Stomach (tissue), 9 donors: ENCODE measurements around the gene MTARC1. TPM values are rescaled to one million over a fixed set of nuclear protein-coding genes. Genes with fewer than 3 reads are reported as not detected.

Experiments
- DNase-seq, 2 donors: peaks; one replicate each; pipeline versions ENCODE4 v3.0.0 to v3.0.0-alpha.2; 2013 to 2019
- H3K27ac ChIP-seq, 5 donors: fragments of 200-600 bp in 4 of 5; sonication (generic) in 4 of 5; one replicate each; pipeline ENCODE4 v1.5.1; 2013 to 2019; ENCODE audit warnings: mild to moderate bottlenecking in 1 of 5, moderate library complexity in 1 of 5
- H3K27me3 ChIP-seq, 3 donors: fragments of 200-600 bp; sonication (generic); one replicate each; pipeline ENCODE4 v1.5.1; 2017 to 2019; ENCODE audit warnings: mixed run types in 1 of 3
- H3K36me3 ChIP-seq, 4 donors: fragments of 200-600 bp; sonication (generic); 1 replicate in 3 of 4; 2 replicates in 1 of 4; pipeline ENCODE4 v1.5.1; 2016 to 2019
- H3K4me1 ChIP-seq, 4 donors: fragments of 200-600 bp; sonication (generic); one replicate each; pipeline ENCODE4 v1.5.1; 2016 to 2019
- H3K4me3 ChIP-seq, 4 donors: fragments of 200-600 bp; sonication (generic) in 3 of 4; one replicate each; pipeline ENCODE4 v1.5.1; 2016 to 2019; ENCODE audit warnings: mild to moderate bottlenecking in 1 of 4
- H3K9me3 ChIP-seq, 4 donors: fragments of 200-600 bp; sonication (generic); one replicate each; pipeline ENCODE4 v1.5.1; 2016 to 2019
- CTCF ChIP-seq, 7 experiments: fragments of 450-650 bp in 4 of 7; fragments of 200-600 bp in 3 of 7; sonication (generic) in 3 of 7; IDR thresholded peaks; one replicate each; pipeline ENCODE4 v1.5.1; 2016 to 2019; ENCODE audit warnings: antibody characterized with exemption in 7 of 7, control low read depth in 2 of 7, mild to moderate bottlenecking in 1 of 7
- EP300 ChIP-seq: sonication (generic); formaldehyde crosslinking; IDR thresholded peaks from one replicate; pipeline ENCODE4 v1.6.1; 2017; ENCODE audit warnings: antibody characterized with exemption
- POLR2A ChIP-seq, 4 donors: fragments of 450-650 bp; IDR thresholded peaks; one replicate each; pipeline ENCODE4 v1.6.1; 2016; ENCODE audit warnings: antibody characterized with exemption in 4 of 4, control low read depth in 2 of 4, mild to moderate bottlenecking in 1 of 4, moderate library complexity in 1 of 4
- POLR2AphosphoS5 ChIP-seq, 3 donors: sonication (generic); formaldehyde crosslinking; IDR thresholded peaks; one replicate each; pipeline ENCODE4 v1.6.1; 2016; ENCODE audit warnings: antibody characterized with exemption in 3 of 3
- WGBS, 5 donors: extraction: QIAGEN DNeasy Blood & Tissue Kit in 3 of 5; methylation state at CpG; one replicate each; pipeline versions ENCODE4 v1.1.5 to v1.1.7; 2013 to 2018; 5-methylcytosine and 5-hydroxymethylcytosine counted together
- intact Hi-C: fragments of 100-400 bp; cut with DNase I; formaldehyde crosslinking; loops from one replicate; pipeline ENCODE4 v1.15.1; 2023; ENCODE audit warnings: low total_unique reads
- polyA plus RNA-seq, 3 donors: library from polyadenylated mRNA; stranded (reverse); fragments of 200-250 nt; gene quantifications; one replicate each; pipeline ENCODE4 v1.2.3, GENCODE V29; 2013
- total RNA-seq, 5 donors: library from RNA; depleted of rRNA; stranded (reverse); fragments of >200 nt; gene quantifications; one replicate each; pipeline versions ENCODE4 v1.1.0 to v1.2.3, GENCODE V29; 2014 to 2016
- donor health status: healthy with polysubstance abuse.
- donor health status: Bipolar disorder and iron deficiency.
- donor health status: healthy.

The MTARC1 gene
- total and polyA plus RNA-seq, 8 donors = under 0.01 to 9.9 (median 6.2) TPM

- no peak for DNase-seq
- H3K27me3 ChIP-seq = no peaks in the 10 kb centered on the region
- TF ChIP-seq CTCF (IDR thresholded peaks at IDR 0.05) = no peak
- TF ChIP-seq POLR2AphosphoS5 (IDR thresholded peaks at IDR 0.05) = no peak
- no peak for TF ChIP-seq POLR2A (IDR thresholded peaks at IDR 0.05)
- no peak for TF ChIP-seq EP300
- WGBS, 5 donors = 47 to 67% (median 58%) methylated on average over 4 of the region's 4 CpGs
- H3K4me3 ChIP-seq = no peak overlapping the region
- H3K27ac ChIP-seq = no peak overlapping the region
- H3K9me3 ChIP-seq = peaks cover 0 to 3% (median 0%) of the 10 kb centered on the region in 4 donors
- H3K4me1 ChIP-seq = no peaks in the 10 kb centered on the region
- intact Hi-C loops = no loop called here
- no peaks in the 10 kb centered on the region for H3K36me3 ChIP-seq
Measured at GRCh38 chr1:220827445-220828178, 40.9 kb downstream of the MTARC1 start.

GRCh38 chr1:220828179-220828490 is 41.4 kb downstream of the MTARC1 start:
- H3K36me3 ChIP-seq = no peaks in the 10 kb centered on the region
- 85 to 94% (median 91%) methylated on average over 4 of the region's 4 CpGs for WGBS, 5 donors
- H3K9me3 ChIP-seq = peaks cover 0 to 3% (median 0%) of the 10 kb centered on the region in 4 donors
- TF ChIP-seq POLR2A (IDR thresholded peaks at IDR 0.05) (no peak), EP300 (no peak), POLR2AphosphoS5 (IDR thresholded peaks at IDR 0.05) (no peak), CTCF (IDR thresholded peaks at IDR 0.05) (no peak)
- no peaks in the 10 kb centered on the region for H3K27me3 ChIP-seq
- no peak for DNase-seq
- intact Hi-C loops = no loop called here
- no peak overlapping the region for H3K4me3 ChIP-seq
- no peak overlapping the region for H3K27ac ChIP-seq
- no peaks in the 10 kb centered on the region for H3K4me1 ChIP-seq

GRCh38 chr1:220828950-220829586 is 42.4 kb downstream of the MTARC1 start:
- 72 to 86% (median 83%) methylated on average over 4 of the region's 4 CpGs for WGBS, 5 donors
- TF ChIP-seq POLR2AphosphoS5 (IDR thresholded peaks at IDR 0.05) = no peak
- no peak for TF ChIP-seq POLR2A (IDR thresholded peaks at IDR 0.05)
- TF ChIP-seq CTCF (IDR thresholded peaks at IDR 0.05) = no peak
- Histone ChIP-seq H3K27me3 (no peaks in the 10 kb centered on the region), H3K4me3 (no peak overlapping the region), H3K4me1 (no peaks in the 10 kb centered on the region), H3K36me3 (no peaks in the 10 kb centered on the region), H3K27ac (no peak overlapping the region), H3K9me3 (peaks cover 0 to 3% (median 0%) of the 10 kb centered on the region in 4 donors)
- no peak for DNase-seq
- intact Hi-C loops = no loop called here

- TF ChIP-seq POLR2A (IDR thresholded peaks at IDR 0.05) = no peak
- no peak for TF ChIP-seq CTCF (IDR thresholded peaks at IDR 0.05)
- no peak for TF ChIP-seq EP300
- TF ChIP-seq POLR2AphosphoS5 (IDR thresholded peaks at IDR 0.05) = no peak
- Histone ChIP-seq H3K36me3 (no peaks in the 10 kb centered on the region), H3K27ac (no peak overlapping the region), H3K4me3 (no peak overlapping the region), H3K27me3 (no peaks in the 10 kb centered on the region), H3K9me3 (peaks cover 0 to 3% (median 0%) of the 10 kb centered on the region in 4 donors), H3K4me1 (no peaks in the 10 kb centered on the region)
- 84 to 94% (median 88%) methylated on average over 2 of the region's 2 CpGs for WGBS, 5 donors
- intact Hi-C loops = no loop called here
- no peak for DNase-seq
Measured at GRCh38 chr1:220833436-220833835, 46.7 kb downstream of the MTARC1 start.
